Retinal pigment epithelial cell (primary cell): Measurements from ENCODE around the gene AGO4.

Experiments
- DNase-seq: peaks from one replicate; pipeline ENCODE4 v3.0.0-alpha.2; 2010; ENCODE audit warnings: low read depth
- H3K4me3 ChIP-seq: 2 replicates; pipeline ENCODE4 v1.5.1; 2011; ENCODE audit warnings: mild to moderate bottlenecking, low read length, control low read depth, moderate library complexity
- TF ChIP-seq, protein P1 (sequence below): conservative IDR thresholded peaks from 2 replicates; pipeline ENCODE4 v1.5.1; 2011; ENCODE audit warnings: low read depth, low read length, control low read depth, inconsistent platforms

The AGO4 gene

DNA sequence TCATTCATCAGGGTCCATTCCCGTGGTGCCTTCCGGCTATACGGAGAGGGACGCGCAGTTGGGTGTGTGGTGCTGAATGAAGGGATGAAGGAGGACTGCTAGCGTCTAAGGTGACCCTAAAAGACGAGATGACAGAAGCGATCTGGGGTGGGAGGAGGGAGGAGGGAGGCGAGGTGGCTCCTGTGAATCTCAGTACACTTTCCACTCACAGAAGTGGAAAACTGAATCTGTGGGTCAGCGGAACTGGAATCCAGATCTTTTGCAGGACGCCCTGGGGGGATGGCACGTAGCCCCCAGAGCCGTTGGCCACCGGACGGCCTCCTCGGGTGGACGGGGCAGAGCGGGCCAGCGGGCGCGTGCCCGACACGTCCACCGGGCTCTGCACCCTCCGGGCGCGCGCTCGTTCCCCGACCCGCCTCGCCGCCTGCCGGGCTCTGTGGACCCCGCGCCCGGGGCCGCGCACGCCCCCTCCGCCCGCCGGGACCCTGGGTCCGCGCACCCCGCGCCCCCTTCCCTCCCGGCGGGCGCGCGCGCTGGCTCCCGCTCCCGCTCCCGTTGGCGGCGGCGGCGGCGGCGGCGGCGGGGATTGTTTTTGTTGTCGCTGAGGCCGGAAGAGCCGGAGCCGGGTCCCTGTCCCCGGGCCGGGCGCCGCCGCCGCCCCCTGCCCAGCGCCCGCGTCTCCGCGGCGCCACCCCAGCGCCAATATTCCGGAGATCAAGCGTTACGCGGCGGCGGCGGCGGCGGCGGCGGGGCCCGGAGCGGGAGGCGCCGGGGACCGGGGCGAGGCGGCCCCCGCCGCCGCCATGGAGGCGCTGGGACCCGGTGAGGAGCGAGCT is at the start of gene AGO4:
TSS of gene AGO4 (plus strand) at position 403 of the 836 bp plus-strand sequence. CDS start at position 804, 401 bp downstream.
- peak; percentile 23 for DNase-seq
- peak within 1 kb of the TSS; percentile 82 for H3K4me3 ChIP-seq
- TF ChIP-seq, protein P1, sequence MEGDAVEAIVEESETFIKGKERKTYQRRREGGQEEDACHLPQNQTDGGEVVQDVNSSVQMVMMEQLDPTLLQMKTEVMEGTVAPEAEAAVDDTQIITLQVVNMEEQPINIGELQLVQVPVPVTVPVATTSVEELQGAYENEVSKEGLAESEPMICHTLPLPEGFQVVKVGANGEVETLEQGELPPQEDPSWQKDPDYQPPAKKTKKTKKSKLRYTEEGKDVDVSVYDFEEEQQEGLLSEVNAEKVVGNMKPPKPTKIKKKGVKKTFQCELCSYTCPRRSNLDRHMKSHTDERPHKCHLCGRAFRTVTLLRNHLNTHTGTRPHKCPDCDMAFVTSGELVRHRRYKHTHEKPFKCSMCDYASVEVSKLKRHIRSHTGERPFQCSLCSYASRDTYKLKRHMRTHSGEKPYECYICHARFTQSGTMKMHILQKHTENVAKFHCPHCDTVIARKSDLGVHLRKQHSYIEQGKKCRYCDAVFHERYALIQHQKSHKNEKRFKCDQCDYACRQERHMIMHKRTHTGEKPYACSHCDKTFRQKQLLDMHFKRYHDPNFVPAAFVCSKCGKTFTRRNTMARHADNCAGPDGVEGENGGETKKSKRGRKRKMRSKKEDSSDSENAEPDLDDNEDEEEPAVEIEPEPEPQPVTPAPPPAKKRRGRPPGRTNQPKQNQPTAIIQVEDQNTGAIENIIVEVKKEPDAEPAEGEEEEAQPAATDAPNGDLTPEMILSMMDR = no peak

DNA sequence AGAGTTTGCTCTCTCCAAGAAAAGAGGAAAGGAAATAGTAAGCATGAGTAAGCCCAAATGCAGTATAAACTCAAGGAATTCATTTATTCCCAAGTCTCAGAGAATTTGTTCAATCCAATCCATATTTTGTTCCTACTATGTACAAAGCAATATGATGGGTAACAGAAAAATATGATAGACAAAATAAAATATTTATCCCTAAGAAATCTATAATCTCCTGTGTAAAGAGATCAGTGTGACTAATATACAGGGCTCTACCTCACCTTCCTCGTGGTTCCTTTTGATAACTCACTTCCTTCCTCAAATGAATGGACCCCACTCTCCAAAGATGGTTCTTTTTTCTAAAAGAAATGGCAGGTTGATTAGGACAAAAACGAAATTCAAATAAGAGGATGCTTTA is 45.7 kb upstream of the AGO4 start:
- TF ChIP-seq, protein P1 = no peak
- DNase-seq = no peak
- H3K4me3 ChIP-seq = no peak overlapping the region

DNA sequence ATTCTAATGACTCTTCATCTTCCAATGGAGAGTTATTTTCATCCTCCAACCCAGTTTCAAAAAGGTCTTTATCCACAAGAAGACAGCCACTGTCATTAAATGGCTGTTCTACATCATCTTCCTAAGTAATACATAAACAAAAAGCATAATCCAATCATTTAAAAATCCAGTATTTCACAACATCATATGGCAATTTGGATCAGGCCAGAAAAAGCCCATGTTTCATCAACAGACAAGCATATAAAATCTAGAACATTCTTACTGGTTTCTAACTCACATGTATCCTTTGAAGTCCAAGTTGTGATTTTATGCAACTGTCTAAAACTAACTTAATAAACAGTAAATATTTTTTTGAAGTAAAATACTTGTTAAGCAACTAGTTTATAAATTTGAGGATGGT is 44.6 kb upstream of the AGO4 start:
- no peak for DNase-seq
- TF ChIP-seq, protein P1 = no peak
- no peak overlapping the region for H3K4me3 ChIP-seq

DNA sequence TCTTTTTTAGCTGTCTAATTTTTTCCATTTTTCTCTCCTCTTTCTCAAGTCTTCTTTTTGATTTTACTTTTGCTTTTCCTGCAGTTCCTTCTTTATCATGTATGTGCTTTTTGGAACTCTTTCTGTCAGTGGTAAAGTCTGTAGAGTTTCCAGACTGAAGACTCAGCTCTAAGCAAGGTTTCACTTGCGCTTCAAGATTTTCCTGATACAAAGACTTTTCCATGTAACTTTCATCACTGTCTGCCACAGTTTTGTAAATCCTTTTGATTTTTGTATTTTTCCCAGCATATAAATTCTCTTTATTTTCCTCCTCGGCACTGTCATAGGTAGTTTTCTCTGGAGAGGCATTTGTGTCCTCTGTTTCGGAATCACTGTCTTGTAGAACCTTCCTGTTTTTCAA is 43.5 kb upstream of the AGO4 start:
- TF ChIP-seq, protein P1 = no peak
- H3K4me3 ChIP-seq = no peak overlapping the region
- no peak for DNase-seq

DNA sequence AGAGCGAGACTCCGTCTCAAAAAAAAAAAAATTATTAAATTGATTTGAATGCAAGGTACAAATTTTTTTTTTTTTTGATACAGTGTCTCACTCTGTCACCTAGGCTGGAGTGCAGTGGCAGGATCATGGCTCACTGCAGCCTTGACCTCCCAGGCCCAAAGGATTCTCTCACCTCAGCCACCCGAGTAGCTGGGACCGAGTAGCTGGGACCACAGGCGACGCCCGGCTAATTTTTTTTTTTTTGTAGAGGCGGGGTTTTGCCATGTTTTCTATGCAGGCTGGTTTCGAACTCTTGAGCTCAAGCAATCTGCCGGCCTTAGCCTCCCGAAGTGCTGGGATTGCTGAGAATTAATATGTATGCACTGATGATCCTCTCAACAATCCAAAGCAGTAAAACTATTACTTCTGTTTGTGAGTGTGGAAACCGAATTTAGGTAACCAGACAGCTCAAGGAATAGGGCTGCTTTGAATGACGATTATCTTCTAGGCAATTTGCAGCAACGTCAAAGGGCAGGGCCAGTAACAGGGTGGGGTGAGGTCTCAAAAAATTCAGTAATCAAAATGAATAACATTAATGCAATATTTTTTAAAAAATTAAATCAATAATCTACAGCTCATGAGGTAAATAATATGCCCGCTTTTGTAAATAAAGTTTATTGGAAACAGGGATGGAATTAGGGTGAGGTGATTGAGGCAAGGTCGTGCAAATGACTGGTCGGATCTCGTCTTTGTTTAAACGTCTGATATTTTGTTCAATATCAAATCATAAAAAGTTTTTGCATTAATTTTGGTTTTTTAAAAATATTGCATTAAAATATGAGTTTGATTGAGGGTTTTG is 39.2 kb upstream of the AGO4 start:
- H3K4me3 ChIP-seq = peak overlapping the region; percentile 89
- no peak for DNase-seq
- TF ChIP-seq, protein P1 = no peak

DNA sequence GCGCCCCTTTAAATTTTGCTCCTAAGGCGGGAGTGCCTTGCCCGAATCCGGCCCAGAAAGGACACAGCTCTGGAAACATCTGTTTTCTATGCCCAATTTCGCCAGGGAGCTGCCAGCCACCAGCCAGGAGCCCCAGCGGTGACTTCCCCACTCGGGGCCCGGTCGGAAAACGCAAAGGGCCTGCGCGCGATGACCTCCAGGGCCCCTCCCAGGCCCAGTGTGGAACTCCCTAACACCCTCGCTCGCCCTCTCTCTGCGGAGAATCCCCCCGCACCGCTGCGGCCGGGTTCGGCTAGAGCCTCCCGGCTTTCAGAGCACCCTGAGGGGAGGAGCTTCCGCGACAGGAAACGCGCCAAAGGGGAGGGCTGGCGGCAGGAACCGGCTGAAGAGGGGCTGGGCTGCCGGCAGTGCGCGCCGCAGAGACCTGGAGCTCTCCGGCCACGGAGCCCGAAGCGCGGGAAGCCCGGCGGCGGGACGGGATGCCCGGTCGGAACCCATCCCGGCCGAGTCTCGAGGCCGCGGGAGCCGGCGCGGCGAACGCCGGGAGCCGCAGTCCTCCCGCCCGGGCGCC is 38.5 kb upstream of the AGO4 start:
- TF ChIP-seq, protein P1 = no peak
- peak; percentile 48 for DNase-seq
- H3K4me3 ChIP-seq = peak overlapping the region; percentile 89
